Tibial nerve (tissue), 4 donors: ENCODE data around the gene AUTS2. TPM values are rescaled to one million over a fixed set of nuclear protein-coding genes. Genes with fewer than 3 reads are reported as not detected.

Experiments used
- DNase-seq, 2 donors: peaks; one replicate each; pipeline ENCODE4 v3.0.0-alpha.2; 2019; ENCODE audit warnings: low spot score in 2 of 2
- H3K27ac ChIP-seq, 4 donors: fragments of 200-600 bp; sonication (generic) in 3 of 4; one replicate each; pipeline ENCODE4 v1.5.1; 2017 to 2019; ENCODE audit warnings: mild to moderate bottlenecking in 1 of 4
- H3K27me3 ChIP-seq, 2 donors: fragments of 200-600 bp; sonication (generic) in 1 of 2; one replicate each; pipeline versions ENCODE4 v1.5.1 to v1.6.0; 2017 to 2019
- H3K36me3 ChIP-seq, 3 donors: fragments of 200-600 bp; sonication (generic); one replicate each; pipeline ENCODE4 v1.5.1; 2018 to 2019
- H3K4me1 ChIP-seq, 4 donors: fragments of 200-600 bp; sonication (generic) in 3 of 4; one replicate each; pipeline ENCODE4 v1.5.1; 2017 to 2019
- H3K4me3 ChIP-seq, 4 donors: fragments of 200-600 bp; sonication (generic) in 3 of 4; one replicate each; pipeline ENCODE4 v1.5.1; 2017 to 2019; ENCODE audit warnings: mild to moderate bottlenecking in 1 of 4, moderate library complexity in 1 of 4
- H3K9me3 ChIP-seq, 4 donors: fragments of 200-600 bp; sonication (generic) in 3 of 4; one replicate each; pipeline ENCODE4 v1.5.1; 2017 to 2019
- CTCF ChIP-seq, 5 experiments: fragments of 200-600 bp in 3 of 5; fragments of 450-650 bp in 2 of 5; sonication (generic) in 3 of 5; IDR thresholded peaks; one replicate each; pipeline ENCODE4 v1.5.1; 2016 to 2019; ENCODE audit warnings: antibody characterized with exemption in 5 of 5, mild to moderate bottlenecking in 3 of 5, moderate library complexity in 2 of 5
- EP300 ChIP-seq, 2 donors: sonication (generic); formaldehyde crosslinking; IDR thresholded peaks; one replicate each; pipeline ENCODE4 v1.6.1; 2017; ENCODE audit warnings: antibody characterized with exemption in 2 of 2, mild to moderate bottlenecking in 1 of 2
- POLR2A ChIP-seq, 2 donors: fragments of 450-650 bp; IDR thresholded peaks; one replicate each; pipeline ENCODE4 v1.6.1; 2017; ENCODE audit warnings: antibody characterized with exemption in 2 of 2, mild to moderate bottlenecking in 2 of 2, moderate library complexity in 2 of 2
- WGBS, 2 donors: methylation state at CpG; one replicate each; pipeline ENCODE4 v1.1.5; 2018; 5-methylcytosine and 5-hydroxymethylcytosine counted together
- total RNA-seq, 4 donors: library from RNA; depleted of rRNA; stranded (reverse); fragments of >200 nt; gene quantifications; one replicate each; pipeline ENCODE4 v1.1.0, GENCODE V29; 2016

The AUTS2 gene
- total RNA-seq, 4 donors from 2014 or later, result 56.6 to 87.9 (median 71.6) TPM

DNA sequence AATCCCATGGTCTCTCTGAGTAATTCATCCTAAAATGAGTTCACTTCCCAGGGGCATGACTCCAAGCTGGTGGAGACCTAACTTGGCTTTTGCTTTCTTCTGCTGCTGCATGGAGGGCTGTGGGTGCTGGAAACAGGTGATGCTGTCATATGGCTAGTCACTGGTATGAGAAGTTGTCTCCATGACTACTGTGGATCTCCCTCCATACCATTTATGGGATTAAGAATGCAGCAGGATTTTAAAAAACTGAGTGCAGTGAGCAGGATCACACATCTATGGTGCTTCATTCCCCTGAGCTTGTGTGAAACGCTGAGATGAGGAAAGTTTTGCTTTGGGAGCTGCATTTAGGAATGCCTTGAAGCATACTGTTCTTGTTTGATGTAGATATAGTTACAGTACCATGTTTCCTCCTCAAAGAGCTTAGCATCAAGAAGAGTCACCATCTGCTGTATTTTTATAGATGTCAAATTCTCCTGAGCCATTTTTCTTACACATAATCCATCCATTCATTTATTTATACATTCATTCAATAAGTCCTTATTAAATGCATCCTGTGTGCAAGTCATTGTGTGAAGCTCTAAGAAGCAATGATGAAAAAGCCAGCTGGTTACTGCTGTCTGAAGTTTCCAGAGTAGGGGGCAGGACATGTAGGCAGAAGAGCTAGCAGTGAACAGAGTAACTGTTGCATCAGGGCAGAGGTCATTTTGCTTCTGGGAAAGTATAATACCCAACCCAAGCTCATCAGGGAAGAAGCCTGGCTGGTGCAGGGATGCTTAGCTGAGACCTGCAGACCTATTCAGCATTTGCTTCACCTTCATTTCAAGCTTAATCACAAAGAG lies 534.8 kb downstream of the AUTS2 start:
- Histone ChIP-seq H3K27ac (no peak overlapping the region), H3K36me3 (no peaks in the 10 kb centered on the region), H3K27me3 (no peaks in the 10 kb centered on the region), H3K4me1 (peaks cover 0 to 17% (median 0%) of the 10 kb centered on the region in 4 donors), H3K9me3 (no peaks in the 10 kb centered on the region), H3K4me3 (no peak overlapping the region)
- WGBS, 2 donors, result 36 to 44% methylated on average over 1 of the region's 1 CpG
- TF ChIP-seq POLR2A (IDR thresholded peaks at IDR 0.05), result no peak
- no peak for TF ChIP-seq CTCF (IDR thresholded peaks at IDR 0.05)
- TF ChIP-seq EP300 (IDR thresholded peaks at IDR 0.05), result no peak
- DNase-seq, result no peak

DNA sequence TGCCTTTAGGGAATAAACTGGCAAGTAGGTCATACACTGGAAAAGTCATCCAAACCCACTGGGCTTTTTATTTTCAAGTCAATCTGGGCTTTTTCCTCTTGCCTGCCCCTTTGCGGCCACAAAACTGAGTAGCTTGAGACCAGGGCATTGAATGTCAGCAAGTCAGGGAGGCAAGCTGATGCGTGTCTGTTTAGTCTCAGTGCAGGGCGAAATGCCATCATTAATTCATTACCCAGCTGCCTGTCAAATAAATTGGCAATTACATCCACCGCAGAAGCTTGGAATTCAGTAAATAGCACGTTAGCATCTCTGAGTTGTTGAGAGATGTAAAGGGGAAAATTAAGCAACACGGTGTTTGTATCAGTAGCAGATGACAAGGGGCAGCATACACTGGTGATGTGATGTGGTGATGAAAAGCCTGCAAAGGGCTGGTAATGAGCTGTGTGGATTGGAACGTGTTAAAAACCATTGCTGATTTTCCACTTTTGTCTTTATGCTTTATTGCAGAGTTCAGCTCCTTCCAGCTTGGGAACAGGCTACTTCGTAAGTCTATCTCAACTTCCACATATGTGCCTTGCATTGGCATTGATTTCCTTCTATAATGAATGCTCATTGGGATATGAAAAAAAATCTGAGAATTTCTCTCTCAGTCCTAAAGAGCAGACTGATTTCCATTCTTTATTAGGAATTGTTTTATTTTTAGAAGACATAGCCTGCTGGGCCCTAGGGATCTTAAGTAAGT lies 535.9 kb downstream of the AUTS2 start:
- TF ChIP-seq POLR2A (IDR thresholded peaks at IDR 0.05) (no peak), EP300 (IDR thresholded peaks at IDR 0.05) (no peak), CTCF (IDR thresholded peaks at IDR 0.05) (no peak)
- H3K27ac ChIP-seq, result no peak overlapping the region
- no peaks in the 10 kb centered on the region for H3K9me3 ChIP-seq
- H3K4me3 ChIP-seq, result no peak overlapping the region
- DNase-seq, result no peak
- H3K4me1 ChIP-seq, result peaks cover 0 to 17% (median 0%) of the 10 kb centered on the region in 4 donors
- WGBS, 2 donors, result 44 to 46% methylated on average over 8 of the region's 8 CpGs
- no peaks in the 10 kb centered on the region for H3K27me3 ChIP-seq
- no peaks in the 10 kb centered on the region for H3K36me3 ChIP-seq

DNA sequence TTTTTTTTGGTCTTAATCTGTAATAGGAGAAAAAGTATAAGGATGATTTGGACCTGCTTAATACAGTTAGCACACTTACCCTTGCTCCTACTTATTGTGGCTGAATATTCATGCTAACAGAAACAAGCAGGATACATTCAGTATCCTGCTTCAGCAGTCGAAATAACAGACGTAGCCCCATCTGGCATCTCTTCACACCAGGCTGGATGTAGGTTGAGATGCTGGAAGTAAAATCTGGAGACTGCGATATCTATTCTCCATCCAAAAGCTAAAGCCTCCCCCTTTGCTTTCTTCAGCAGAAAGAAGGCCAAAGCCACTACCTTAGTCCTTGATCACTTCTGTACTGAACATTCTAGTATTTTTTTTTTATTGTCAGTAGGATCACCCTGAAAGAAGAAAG lies 537.4 kb downstream of the AUTS2 start:
- H3K36me3 ChIP-seq, result no peaks in the 10 kb centered on the region
- TF ChIP-seq EP300 (IDR thresholded peaks at IDR 0.05) (no peak), CTCF (IDR thresholded peaks at IDR 0.05) (no peak), POLR2A (IDR thresholded peaks at IDR 0.05) (no peak)
- H3K9me3 ChIP-seq, result no peaks in the 10 kb centered on the region
- no peaks in the 10 kb centered on the region for H3K27me3 ChIP-seq
- DNase-seq, result no peak
- no peak overlapping the region for H3K4me3 ChIP-seq
- peaks cover 0 to 14% (median 0%) of the 10 kb centered on the region in 4 donors for H3K4me1 ChIP-seq
- WGBS, 2 donors, result 93 to 94% methylated on average over 3 of the region's 3 CpGs
- no peak overlapping the region for H3K27ac ChIP-seq

DNA sequence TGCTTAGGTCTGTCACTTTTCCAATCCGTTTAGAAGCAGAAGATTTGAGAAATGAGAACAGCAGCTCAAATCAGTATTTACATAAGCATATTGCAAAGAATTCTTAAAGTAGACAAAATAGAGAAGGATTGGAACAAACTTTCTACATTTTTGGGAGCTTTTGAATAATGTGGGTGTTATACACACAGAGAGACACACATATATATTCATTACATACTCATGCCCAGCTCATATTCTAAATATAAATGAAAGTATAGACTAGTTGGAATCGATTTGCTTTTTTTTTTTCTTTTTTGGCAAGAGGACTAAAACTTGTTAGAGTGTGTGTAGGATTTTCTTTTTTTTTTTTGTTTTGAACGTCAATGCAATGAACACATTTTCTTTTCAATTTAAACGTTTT lies 538.9 kb downstream of the AUTS2 start:
- Histone ChIP-seq H3K36me3 (no peaks in the 10 kb centered on the region), H3K9me3 (no peaks in the 10 kb centered on the region), H3K4me3 (no peak overlapping the region), H3K27me3 (no peaks in the 10 kb centered on the region), H3K27ac (no peak overlapping the region), H3K4me1 (peaks cover 0 to 14% (median 0%) of the 10 kb centered on the region in 4 donors)
- WGBS, 2 donors, result 68 to 73% methylated on average over 4 of the region's 4 CpGs
- TF ChIP-seq EP300 (IDR thresholded peaks at IDR 0.05) (no peak), POLR2A (IDR thresholded peaks at IDR 0.05) (no peak), CTCF (IDR thresholded peaks at IDR 0.05) (no peak)
- no peak for DNase-seq
